ENCODE data around the gene THSD7A.

Gene THSD7A

GRCh38 chr7:11473807-11474424 lies 358.1 kb downstream of the THSD7A start:
- DNase-seq (ENCODE audit: extremely low read depth, low read depth), result no peak
- TF ChIP-seq, protein P1, sequence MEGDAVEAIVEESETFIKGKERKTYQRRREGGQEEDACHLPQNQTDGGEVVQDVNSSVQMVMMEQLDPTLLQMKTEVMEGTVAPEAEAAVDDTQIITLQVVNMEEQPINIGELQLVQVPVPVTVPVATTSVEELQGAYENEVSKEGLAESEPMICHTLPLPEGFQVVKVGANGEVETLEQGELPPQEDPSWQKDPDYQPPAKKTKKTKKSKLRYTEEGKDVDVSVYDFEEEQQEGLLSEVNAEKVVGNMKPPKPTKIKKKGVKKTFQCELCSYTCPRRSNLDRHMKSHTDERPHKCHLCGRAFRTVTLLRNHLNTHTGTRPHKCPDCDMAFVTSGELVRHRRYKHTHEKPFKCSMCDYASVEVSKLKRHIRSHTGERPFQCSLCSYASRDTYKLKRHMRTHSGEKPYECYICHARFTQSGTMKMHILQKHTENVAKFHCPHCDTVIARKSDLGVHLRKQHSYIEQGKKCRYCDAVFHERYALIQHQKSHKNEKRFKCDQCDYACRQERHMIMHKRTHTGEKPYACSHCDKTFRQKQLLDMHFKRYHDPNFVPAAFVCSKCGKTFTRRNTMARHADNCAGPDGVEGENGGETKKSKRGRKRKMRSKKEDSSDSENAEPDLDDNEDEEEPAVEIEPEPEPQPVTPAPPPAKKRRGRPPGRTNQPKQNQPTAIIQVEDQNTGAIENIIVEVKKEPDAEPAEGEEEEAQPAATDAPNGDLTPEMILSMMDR (IDR thresholded peaks at IDR 0.05; ENCODE audit: low read depth, low read length), result no peak

GRCh38 chr7:11473220-11473619 lies 358.8 kb downstream of the THSD7A start:
- no peak for DNase-seq (ENCODE audit: extremely low read depth, low read depth)
- TF ChIP-seq, protein P1 (IDR thresholded peaks at IDR 0.05; ENCODE audit: low read depth, low read length), result no peak

DNA sequence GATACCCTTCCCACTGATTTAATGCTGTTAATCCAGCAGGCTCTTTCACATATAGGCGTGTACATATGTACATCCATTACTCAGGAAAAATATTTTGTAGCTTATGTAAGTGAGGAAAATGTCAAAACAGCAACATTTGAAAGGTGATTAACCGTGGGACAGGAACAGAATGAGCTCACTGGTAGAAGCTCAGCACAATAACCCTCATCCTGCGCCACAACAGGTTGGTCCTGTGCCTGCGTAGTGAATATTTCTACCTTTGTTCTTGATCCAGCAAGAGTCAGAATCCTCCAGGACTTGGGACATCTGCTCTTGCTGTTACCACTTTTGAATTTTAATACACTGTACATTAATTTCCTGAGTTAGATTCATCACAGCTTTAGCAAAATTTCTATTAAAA lies 359.4 kb downstream of the THSD7A start:
- DNase-seq (ENCODE audit: extremely low read depth, low read depth), result no peak
- TF ChIP-seq, protein P1 (IDR thresholded peaks at IDR 0.05; ENCODE audit: low read depth, low read length), result no peak

GRCh38 chr7:11471255-11471654 lies 360.7 kb downstream of the THSD7A start:
- TF ChIP-seq, protein P1 (IDR thresholded peaks at IDR 0.05; ENCODE audit: low read depth, low read length), result no peak
- no peak for DNase-seq (ENCODE audit: extremely low read depth, low read depth)

DNA sequence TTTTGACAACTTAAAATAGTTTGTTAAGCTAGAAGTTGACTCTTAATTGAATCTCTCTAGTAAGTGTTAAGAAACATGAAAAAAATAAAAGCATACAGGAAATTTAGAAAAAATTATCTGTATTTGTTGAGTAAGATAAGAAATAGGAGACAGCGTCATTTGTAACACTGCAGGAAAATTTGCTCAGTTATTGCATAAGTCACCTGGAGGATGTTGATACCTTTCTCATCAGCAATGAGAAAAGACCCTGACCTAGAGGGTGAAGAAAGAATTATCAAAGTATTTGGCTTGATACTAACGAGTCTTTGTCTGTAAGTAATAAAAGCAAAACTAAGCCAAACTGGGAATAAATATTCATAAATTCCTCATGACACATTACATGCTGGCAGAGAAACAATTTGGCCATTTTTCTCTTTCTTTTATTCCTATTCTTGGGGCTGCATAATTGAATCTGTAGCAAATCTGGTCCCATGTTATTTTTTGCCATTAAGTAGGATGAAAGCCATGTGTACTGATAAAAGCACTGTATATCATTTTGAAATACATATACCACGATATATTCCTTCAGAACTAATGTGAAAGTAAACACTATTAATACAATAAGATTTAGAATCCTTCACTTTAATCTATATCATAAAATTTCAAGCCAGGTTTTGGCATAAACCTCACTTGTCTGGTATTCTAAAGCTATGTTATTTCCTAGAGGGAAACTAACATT lies 362.8 kb downstream of the THSD7A start:
- TF ChIP-seq, protein P1 (IDR thresholded peaks at IDR 0.05; ENCODE audit: low read depth, low read length), result no peak

GRCh38 chr7:11466517-11467105 lies 365.4 kb downstream of the THSD7A start:
- TF ChIP-seq, protein P1 (IDR thresholded peaks at IDR 0.05; ENCODE audit: low read depth, low read length), result no peak
- no peak for DNase-seq (ENCODE audit: extremely low read depth, low read depth)

More for the DNA sequence above, 362.8 kb downstream of the THSD7A start:
- no peak for DNase-seq (ENCODE audit: extremely low read depth, low read depth)

GRCh38 chr7:11464624-11465023 lies 367.4 kb downstream of the THSD7A start:
- no peak for DNase-seq (ENCODE audit: extremely low read depth, low read depth)
- TF ChIP-seq, protein P1 (IDR thresholded peaks at IDR 0.05; ENCODE audit: low read depth, low read length), result no peak
